ENCODE data around the gene TIMM22. TPM values are rescaled to one million over a fixed set of nuclear protein-coding genes. Genes with fewer than 3 reads are reported as not detected.

TIMM22 gene
- total RNA-seq, 4 donors from 2014 or later: 11.7 to 15.7 (median 13.9) TPM

DNA sequence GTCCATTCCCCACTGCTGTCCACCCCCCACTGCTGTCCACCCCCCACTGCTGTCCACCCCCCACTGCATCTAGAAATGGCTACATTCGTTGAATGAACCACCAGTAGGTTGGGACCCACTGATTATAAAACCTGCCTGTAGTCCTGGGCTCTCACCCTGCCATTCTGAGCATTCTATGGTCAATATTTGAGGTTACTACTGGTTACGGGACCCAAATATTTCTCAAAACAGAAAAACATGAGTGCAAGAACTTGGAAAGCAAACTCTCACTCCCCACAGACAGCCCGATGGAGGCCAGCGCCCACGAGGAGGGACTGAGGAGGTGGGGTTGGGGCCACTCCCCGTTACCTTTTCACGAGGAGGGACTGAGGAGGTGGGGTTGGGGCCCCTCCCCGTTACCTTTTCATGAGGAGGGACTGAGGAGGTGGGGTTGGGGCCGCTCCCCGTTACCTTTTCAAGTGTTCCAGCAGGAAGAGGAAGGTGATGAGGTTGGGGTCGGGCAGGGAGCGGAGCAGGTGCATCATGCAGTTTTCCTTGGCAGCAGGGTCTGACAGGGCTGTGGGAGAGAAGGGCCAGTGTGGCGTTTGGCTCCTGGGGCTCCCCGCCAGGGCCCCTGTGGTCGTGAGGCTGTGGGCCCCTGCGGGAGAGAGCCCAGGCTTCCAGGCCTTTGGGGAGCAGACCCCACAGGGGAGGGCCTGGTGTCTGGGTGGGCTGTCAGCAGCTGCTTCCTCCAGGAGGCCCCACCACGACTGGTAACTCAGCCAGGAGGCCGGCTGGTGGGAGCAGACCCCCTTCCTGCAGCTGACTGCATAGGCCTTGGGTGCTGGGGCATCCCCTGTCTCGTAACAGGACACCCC, 12.5 kb downstream of the TIMM22 start:
- DNase-seq (ENCODE audit: low spot score in 2 of 2): no peak
- intact Hi-C loops (cut with DNase I; ENCODE audit: low total_unique reads): no loop called here
- TF ChIP-seq, protein P1, sequence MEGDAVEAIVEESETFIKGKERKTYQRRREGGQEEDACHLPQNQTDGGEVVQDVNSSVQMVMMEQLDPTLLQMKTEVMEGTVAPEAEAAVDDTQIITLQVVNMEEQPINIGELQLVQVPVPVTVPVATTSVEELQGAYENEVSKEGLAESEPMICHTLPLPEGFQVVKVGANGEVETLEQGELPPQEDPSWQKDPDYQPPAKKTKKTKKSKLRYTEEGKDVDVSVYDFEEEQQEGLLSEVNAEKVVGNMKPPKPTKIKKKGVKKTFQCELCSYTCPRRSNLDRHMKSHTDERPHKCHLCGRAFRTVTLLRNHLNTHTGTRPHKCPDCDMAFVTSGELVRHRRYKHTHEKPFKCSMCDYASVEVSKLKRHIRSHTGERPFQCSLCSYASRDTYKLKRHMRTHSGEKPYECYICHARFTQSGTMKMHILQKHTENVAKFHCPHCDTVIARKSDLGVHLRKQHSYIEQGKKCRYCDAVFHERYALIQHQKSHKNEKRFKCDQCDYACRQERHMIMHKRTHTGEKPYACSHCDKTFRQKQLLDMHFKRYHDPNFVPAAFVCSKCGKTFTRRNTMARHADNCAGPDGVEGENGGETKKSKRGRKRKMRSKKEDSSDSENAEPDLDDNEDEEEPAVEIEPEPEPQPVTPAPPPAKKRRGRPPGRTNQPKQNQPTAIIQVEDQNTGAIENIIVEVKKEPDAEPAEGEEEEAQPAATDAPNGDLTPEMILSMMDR (IDR thresholded peaks at IDR 0.05): no peak
- TF ChIP-seq POLR2A (IDR thresholded peaks at IDR 0.05): no peak
- no peak overlapping the region for H3K4me3 ChIP-seq (ENCODE audit: low read depth, poor library complexity, severe bottlenecking)
- WGBS, 2 donors: 72 to 77% methylated on average over 13 to 14 of the region's 19 CpGs

DNA sequence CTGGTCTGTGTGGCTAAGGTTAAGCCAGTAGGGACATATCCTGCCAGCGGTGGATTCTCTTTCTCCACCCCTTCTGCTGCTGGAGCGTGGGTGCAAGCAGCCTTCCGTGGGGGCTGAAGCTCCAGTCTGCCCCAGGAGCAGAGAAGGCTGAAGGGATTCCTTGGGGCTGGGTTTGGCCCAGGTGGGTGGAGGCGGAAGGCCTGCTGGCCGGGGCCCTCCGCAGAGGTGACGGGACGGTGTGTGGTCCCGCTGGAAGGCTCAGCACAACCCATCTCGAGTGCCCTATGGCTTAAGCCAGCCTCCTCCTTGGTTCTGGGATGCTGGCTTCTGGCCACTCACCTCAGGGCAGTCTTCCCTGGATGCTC, 13.1 kb downstream of the TIMM22 start:
- H3K4me3 ChIP-seq (ENCODE audit: low read depth, poor library complexity, severe bottlenecking): no peak overlapping the region
- intact Hi-C loops (cut with DNase I; ENCODE audit: low total_unique reads): no loop called here
- no peak for DNase-seq (ENCODE audit: low spot score in 2 of 2)
- TF ChIP-seq, protein P1 (IDR thresholded peaks at IDR 0.05): no peak
- TF ChIP-seq POLR2A (IDR thresholded peaks at IDR 0.05): no peak
- WGBS, 2 donors: 77 to 79% methylated on average over 9 to 10 of the region's 10 CpGs

DNA sequence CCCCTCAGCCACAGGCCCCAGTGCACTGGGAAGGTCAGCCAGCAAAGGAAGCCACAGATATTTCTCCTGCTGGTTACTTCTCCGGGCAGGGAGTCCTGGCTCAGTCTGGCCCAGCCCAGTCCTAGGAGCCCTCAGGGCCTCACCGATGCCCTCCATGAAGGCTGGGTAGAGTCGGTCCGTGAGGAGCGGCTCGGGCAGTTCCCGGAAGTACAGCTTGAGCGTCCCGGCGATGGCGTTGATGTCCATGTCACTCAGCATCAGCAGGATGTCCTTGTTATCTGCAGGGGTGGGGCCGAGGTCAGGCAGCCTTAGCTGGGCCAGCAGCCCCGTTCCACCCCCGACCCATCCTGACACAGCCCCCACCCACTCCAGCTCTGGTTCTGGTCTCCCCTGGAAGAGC, 13.7 kb downstream of the TIMM22 start:
- intact Hi-C loops (cut with DNase I; ENCODE audit: low total_unique reads): no loop called here
- no peak for DNase-seq (ENCODE audit: low spot score in 2 of 2)
- TF ChIP-seq, protein P1 (IDR thresholded peaks at IDR 0.05): no peak
- TF ChIP-seq POLR2A (IDR thresholded peaks at IDR 0.05): no peak
- WGBS, 2 donors: 82 to 93% methylated on average over 14 of the region's 14 CpGs
- no peak overlapping the region for H3K4me3 ChIP-seq (ENCODE audit: low read depth, poor library complexity, severe bottlenecking)

DNA sequence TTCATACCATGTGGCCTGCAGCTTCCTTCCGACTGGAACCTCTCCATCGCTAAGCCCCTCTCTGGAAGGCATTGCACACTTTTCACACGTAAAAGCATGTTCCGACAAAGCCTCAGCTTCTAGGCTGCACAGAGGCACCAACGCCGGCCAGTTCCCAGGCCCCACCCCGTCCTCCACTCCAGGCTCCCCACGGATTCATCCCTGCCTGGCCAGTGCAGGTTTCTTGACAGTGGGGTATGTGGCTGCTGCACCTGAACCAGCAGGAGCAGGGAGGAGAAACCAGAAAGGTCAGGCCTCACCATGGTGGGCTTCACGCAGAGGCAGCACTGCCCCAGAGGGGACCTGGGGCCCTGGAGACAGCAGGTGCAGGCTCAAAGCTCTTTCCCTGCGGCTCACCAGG, 14.2 kb downstream of the TIMM22 start:
- intact Hi-C loops (cut with DNase I; ENCODE audit: low total_unique reads): no loop called here
- WGBS, 2 donors: 78 to 79% methylated on average over 10 of the region's 10 CpGs
- DNase-seq (ENCODE audit: low spot score in 2 of 2): no peak
- H3K4me3 ChIP-seq (ENCODE audit: low read depth, poor library complexity, severe bottlenecking): no peak overlapping the region
- no peak for TF ChIP-seq POLR2A (IDR thresholded peaks at IDR 0.05)

DNA sequence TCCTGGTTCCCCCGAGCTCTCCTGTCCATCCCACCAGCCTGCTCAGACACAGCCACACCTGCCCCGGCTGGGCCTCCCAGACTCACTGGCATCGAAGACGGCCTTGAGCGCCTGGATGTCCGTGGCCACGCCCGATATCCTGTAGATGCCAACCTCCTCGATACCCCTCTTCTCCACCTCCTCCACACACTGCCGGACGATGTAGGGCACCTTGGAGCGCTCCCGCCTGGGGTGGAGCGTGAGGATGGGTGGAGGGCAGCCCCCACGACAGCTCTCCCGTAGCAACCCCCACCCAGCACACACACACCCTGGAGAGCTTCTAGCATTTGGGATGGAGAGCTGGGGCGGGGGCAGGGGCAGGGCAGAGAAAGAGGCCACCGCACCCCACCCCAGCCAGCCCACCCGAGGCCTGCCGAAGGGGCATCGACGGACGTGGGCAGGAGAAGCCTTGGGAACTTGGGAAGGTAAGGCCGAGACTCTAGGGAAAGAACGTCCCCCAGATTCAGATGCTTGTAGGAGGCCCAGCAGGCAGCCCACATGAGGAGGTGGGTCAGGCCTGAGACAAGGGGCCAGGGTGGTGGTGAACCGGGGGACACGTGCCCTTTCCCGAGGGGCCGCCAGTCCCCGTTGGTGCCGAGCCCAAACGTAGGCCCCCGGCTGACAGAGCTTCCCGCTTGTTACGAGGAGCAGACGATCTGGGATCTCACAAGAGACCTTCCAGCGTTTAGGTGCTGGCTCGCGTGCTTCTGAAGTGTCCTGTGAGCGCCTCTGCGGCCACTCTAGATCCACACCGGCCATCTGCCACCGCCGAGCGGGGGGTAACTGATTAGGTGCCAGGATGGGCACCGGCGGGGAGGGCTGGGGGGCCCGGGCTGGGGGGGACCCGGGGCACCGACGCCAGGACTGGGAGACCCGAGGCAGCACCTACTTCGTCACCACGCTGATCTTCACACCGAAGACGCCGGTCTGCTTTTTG, 15.1 kb downstream of the TIMM22 start:
- intact Hi-C loops (cut with DNase I; ENCODE audit: low total_unique reads): no loop called here
- TF ChIP-seq, protein P1 (IDR thresholded peaks at IDR 0.05): no peak
- TF ChIP-seq POLR2A (IDR thresholded peaks at IDR 0.05): no peak
- DNase-seq (ENCODE audit: low spot score in 2 of 2): no peak
- 82 to 89% methylated on average over 40 to 48 of the region's 57 CpGs for WGBS, 2 donors
- H3K4me3 ChIP-seq (ENCODE audit: low read depth, poor library complexity, severe bottlenecking): no peak overlapping the region
